Measurements from ENCODE around the gene PPM1N. TPM values are rescaled to one million over a fixed set of nuclear protein-coding genes. Genes with fewer than 3 reads are reported as not detected.

Gene PPM1N
- total RNA-seq, 1 experiment from 2014 or later, result 5.0 TPM

DNA sequence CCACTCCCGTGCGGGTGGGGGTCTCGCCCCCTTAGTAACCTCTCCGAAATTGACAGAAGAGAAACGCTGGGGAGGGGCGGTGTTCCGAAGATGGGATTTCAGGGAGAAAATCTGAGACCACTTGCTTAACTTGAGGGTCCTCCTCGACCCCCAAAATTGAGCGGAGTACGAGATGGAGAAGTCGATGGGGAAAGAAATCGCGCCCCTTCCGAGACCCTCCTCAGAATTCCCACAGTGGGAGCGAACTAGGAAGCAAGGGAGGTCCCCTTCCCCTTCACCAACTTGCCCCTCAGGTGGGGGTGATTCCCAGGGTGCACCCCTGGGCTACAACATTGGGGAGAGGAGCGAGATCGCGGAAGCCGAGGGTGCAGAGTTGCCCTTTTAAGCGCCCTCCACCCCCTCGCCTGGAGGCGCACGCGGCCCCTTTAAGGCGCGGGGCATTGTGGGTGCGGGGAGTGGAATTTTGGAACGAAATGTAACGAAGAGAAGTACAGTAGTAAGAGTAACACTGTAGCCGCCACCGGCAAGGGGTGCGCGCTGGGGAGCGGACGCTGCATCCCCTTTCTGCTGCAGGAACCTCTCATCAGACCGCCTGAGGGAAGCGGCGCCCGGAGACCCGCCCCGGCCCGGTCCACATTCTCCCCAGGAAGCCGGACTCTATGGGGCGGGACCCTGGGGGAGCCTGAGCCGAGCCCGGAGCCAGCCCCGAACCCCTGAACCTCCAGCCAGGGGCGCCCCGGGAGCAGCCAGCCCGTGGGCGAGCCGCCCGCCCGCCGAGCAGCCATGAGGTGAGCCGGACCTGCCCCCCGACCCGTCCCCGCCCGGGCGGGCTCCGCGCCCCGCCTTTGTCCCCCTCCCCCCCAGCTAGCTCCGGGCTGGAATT lies 9.0 kb downstream of the PPM1N start, which contains the start of gene VASP:
VASP (plus strand) TSS at position 491 of the 883 bp plus-strand sequence; CDS start at position 784, 293 bp downstream.
- TF ChIP-seq, protein P1, sequence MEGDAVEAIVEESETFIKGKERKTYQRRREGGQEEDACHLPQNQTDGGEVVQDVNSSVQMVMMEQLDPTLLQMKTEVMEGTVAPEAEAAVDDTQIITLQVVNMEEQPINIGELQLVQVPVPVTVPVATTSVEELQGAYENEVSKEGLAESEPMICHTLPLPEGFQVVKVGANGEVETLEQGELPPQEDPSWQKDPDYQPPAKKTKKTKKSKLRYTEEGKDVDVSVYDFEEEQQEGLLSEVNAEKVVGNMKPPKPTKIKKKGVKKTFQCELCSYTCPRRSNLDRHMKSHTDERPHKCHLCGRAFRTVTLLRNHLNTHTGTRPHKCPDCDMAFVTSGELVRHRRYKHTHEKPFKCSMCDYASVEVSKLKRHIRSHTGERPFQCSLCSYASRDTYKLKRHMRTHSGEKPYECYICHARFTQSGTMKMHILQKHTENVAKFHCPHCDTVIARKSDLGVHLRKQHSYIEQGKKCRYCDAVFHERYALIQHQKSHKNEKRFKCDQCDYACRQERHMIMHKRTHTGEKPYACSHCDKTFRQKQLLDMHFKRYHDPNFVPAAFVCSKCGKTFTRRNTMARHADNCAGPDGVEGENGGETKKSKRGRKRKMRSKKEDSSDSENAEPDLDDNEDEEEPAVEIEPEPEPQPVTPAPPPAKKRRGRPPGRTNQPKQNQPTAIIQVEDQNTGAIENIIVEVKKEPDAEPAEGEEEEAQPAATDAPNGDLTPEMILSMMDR (IDR thresholded peaks at IDR 0.05; ENCODE audit: unreplicated experiment), result no peak
- peak within 1 kb of the TSS; percentile 84 for H3K4me3 Mint-ChIP-seq (ENCODE audit: low read depth, unreplicated experiment)
- BruUV-seq (replicated peaks), result no TSS peak
- intact Hi-C loops (cut with micrococcal nuclease; ENCODE audit: unreplicated experiment), result loop anchor here (5.0 kb wide), 1 partner anchor 135 kb away; no protein-coding TSS in a partner anchor
- peaks cover 40% of the 10 kb centered on the region for H3K4me1 Mint-ChIP-seq (ENCODE audit: low read depth, unreplicated experiment)
- CTCF ChIA-PET, result interaction anchor here (0.7 to 1.6 kb wide), 2 partner anchors 29 to 135 kb away, joined by 6 to 7 read pairs; no protein-coding TSS in a partner anchor
- peak within 1 kb of the TSS; percentile 98 for H3K27ac Mint-ChIP-seq (ENCODE audit: unreplicated experiment)
- peaks cover 71% of the 10 kb centered on the region for H3K36me3 Mint-ChIP-seq (ENCODE audit: insufficient read depth, unreplicated experiment)
- no peaks in the 10 kb centered on the region for H3K9me3 Mint-ChIP-seq (ENCODE audit: low read depth, unreplicated experiment)
- DNase-seq, result peak; percentile 93
- H3K27me3 Mint-ChIP-seq (ENCODE audit: unreplicated experiment), result no peaks in the 10 kb centered on the region

DNA sequence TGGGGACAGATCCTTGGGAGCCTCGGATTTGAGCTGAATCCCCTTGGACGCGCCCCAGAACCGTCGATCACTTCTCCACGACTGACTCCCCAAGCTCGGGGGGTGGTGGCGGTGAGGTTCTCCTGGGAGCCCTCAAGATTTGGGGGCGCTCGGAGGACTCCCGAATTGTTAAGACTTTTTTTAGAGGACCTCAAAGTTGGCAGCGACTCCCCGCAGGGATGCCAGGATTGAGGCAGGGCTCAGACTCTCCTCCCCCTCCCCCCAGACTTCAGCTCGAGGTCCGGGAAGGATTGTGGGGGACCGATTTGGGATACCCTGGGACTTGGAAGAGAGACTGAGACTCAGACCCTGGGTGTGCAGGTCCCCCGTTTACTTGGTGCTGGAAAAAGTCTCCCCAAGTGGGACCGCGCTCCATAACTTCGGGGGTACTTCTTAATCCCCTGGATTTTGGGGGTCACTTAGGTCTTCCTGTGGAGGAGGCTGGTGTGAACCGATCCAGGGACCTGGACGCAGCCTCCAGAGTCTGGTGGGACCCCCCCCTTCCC lies 9.7 kb downstream of the PPM1N start:
- Mint-ChIP-seq H3K27ac (ENCODE audit: unreplicated experiment) (peak overlapping the region; percentile 65), H3K4me1 (ENCODE audit: low read depth, unreplicated experiment) (peaks cover 45% of the 10 kb centered on the region), H3K27me3 (ENCODE audit: unreplicated experiment) (no peaks in the 10 kb centered on the region), H3K9me3 (ENCODE audit: low read depth, unreplicated experiment) (no peaks in the 10 kb centered on the region), H3K4me3 (ENCODE audit: low read depth, unreplicated experiment) (peak overlapping the region; percentile 84), H3K36me3 (ENCODE audit: insufficient read depth, unreplicated experiment) (peaks cover 76% of the 10 kb centered on the region)
- intact Hi-C loops (cut with micrococcal nuclease; ENCODE audit: unreplicated experiment), result loop anchor here (5.0 kb wide), 1 partner anchor 134 kb away; no protein-coding TSS in a partner anchor
- TF ChIP-seq, protein P1 (IDR thresholded peaks at IDR 0.05; ENCODE audit: unreplicated experiment), result no peak
- CTCF ChIA-PET, result interaction anchor here (0.5 to 1.6 kb wide), 4 partner anchors 22 to 623 kb away, joined by 3 to 7 read pairs (median 5); no protein-coding TSS in a partner anchor
- DNase-seq, result no peak
- BruUV-seq (replicated peaks), result TSS peak; percentile 25

- H3K27me3 Mint-ChIP-seq (ENCODE audit: unreplicated experiment), result no peaks in the 10 kb centered on the region
- peaks cover 49% of the 10 kb centered on the region for H3K4me1 Mint-ChIP-seq (ENCODE audit: low read depth, unreplicated experiment)
- no peaks in the 10 kb centered on the region for H3K9me3 Mint-ChIP-seq (ENCODE audit: low read depth, unreplicated experiment)
- peak overlapping the region; percentile 65 for H3K27ac Mint-ChIP-seq (ENCODE audit: unreplicated experiment)
- peaks cover 81% of the 10 kb centered on the region for H3K36me3 Mint-ChIP-seq (ENCODE audit: insufficient read depth, unreplicated experiment)
- CTCF ChIA-PET, result interaction anchor here (0.5 to 1.6 kb wide), 5 partner anchors 23 to 623 kb away, joined by 3 to 6 read pairs (median 4); no protein-coding TSS in a partner anchor
- peak; percentile 80 for DNase-seq
- H3K4me3 Mint-ChIP-seq (ENCODE audit: low read depth, unreplicated experiment), result peak overlapping the region; percentile 84
- BruUV-seq (replicated peaks), result no TSS peak
- TF ChIP-seq, protein P1 (IDR thresholded peaks at IDR 0.05; ENCODE audit: unreplicated experiment), result no peak
- intact Hi-C loops (cut with micrococcal nuclease; ENCODE audit: unreplicated experiment), result loop anchor here (5.0 kb wide), 1 partner anchor 134 kb away; no protein-coding TSS in a partner anchor
Observed at GRCh38 chr19:45508417-45508860, 10.2 kb downstream of the PPM1N start.

All from Calu3 (cell line).